HUES6 (cell line): ENCODE measurements around the gene OVCH1.
"Not testable (repeated sequence)": the region's sequence is repeated elsewhere in the genome, so short reads cannot be mapped to it uniquely, and the experiment has no call there.

ENCODE experiments used
- H3K27ac ChIP-seq: 2 replicates; pipeline ENCODE4 v1.7.0; 2013; ENCODE audit warnings: low read depth, mild to moderate bottlenecking, low read length, inconsistent platforms
- H3K27me3 ChIP-seq: 2 replicates; pipeline ENCODE4 v1.6.1; 2013; ENCODE audit warnings: low read length; ENCODE audit not compliant: control insufficient read depth, insufficient read depth
- H3K36me3 ChIP-seq: 2 replicates; pipeline ENCODE4 v1.6.1; 2013; ENCODE audit warnings: low read length; ENCODE audit not compliant: control insufficient read depth, insufficient read depth
- H3K4me1 ChIP-seq: 2 replicates; pipeline ENCODE4 v1.6.1; 2013; ENCODE audit warnings: low read length; ENCODE audit not compliant: control insufficient read depth, insufficient read depth
- H3K4me3 ChIP-seq: 2 replicates; pipeline ENCODE4 v1.5.1; 2013; ENCODE audit warnings: low read depth, low read length
- H3K9ac ChIP-seq: one replicate; pipeline ENCODE4 v1.6.1; 2013; ENCODE audit warnings: mild to moderate bottlenecking, low read length
- H3K9me3 ChIP-seq: 2 replicates; pipeline ENCODE4 v1.6.1; 2013; ENCODE audit warnings: low read depth, low read length; ENCODE audit not compliant: control insufficient read depth, insufficient read depth

The OVCH1 gene

DNA sequence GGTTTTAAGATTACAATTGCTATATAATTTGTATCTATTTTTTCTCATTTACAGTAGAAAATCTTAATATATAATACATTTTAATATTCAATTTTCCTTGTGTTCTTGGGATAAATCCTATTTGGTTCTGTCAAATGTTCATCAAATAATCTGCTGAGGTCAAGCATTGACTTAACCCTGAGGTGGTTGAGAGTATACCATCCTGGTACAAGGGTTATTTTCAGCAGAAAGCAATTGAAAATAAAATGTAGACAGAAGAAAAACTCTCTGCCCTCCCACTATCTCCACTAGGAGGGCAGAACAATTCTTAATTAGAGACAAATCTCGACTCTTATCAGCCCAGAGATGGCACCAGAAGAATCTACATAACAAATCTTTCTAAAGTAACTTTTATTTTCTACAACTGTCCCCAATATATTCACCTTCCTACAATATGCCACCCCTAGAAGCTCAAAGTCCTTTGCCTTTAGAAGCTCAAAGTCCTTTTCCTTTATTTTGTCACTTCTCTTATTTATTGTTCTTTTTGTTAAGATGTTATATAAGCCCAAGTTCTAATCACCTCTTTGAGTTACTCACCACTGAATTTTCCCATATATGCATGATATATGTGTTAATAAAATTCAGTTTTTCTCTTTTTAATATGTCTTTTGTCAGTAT lies 58.6 kb downstream of the OVCH1 start:
- H3K4me1 ChIP-seq, result no peaks in the 10 kb centered on the region
- no peak overlapping the region for H3K9ac ChIP-seq

DNA sequence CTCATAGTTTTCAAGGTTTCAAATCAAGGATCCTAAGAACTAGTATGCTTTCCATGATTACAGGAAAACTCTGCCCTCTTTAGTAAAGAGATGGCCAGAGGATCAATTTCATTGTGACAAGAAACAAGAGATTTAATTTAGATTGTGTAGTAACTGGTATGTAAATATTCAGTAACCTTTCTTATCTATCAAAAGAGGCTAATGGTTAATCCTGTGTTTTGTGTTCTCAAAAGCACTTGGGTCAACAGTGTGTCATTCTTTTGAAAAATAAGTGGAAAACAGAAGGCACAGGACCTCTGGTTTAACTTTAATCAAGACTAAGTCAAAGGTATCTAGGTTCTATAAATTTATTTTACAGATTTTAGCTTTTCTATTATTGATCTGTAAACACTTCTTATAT lies 59.9 kb downstream of the OVCH1 start:
- no peaks in the 10 kb centered on the region for H3K36me3 ChIP-seq
- H3K9me3 ChIP-seq, result no peaks in the 10 kb centered on the region
- no peak overlapping the region for H3K4me3 ChIP-seq
- H3K27me3 ChIP-seq, result no peaks in the 10 kb centered on the region
- no peaks in the 10 kb centered on the region for H3K4me1 ChIP-seq
- H3K27ac ChIP-seq, result no peak overlapping the region
- H3K9ac ChIP-seq, result no peak overlapping the region

More for the DNA sequence above, 58.6 kb downstream of the OVCH1 start:
- H3K27ac ChIP-seq, result no peak overlapping the region
- no peaks in the 10 kb centered on the region for H3K36me3 ChIP-seq
- H3K4me3 ChIP-seq, result no peak overlapping the region
- H3K27me3 ChIP-seq, result no peaks in the 10 kb centered on the region
- H3K9me3 ChIP-seq, result no peaks in the 10 kb centered on the region

DNA sequence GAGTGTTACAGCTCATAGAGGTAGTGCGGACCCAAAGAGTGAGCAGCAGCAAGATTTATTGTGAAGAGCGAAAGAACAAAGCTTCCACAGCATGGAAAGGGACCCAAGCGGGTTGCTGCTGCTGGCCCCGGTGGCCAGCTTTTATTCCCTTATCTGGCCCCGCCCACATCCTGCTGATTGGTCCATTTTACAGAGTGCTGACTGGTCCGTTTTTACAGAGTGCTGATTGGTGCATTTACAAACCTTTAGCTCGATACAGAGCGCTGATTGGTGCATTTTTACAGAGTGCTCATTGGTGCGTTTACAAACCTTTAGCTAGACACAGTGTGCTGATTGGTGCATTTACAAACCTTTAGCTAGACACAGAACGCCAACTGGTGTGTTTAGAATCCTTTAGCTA lies 60.7 kb downstream of the OVCH1 start:
- not testable (repeated sequence) for H3K4me1 ChIP-seq, H3K9ac ChIP-seq, H3K27ac ChIP-seq, H3K36me3 ChIP-seq, H3K9me3 ChIP-seq, H3K27me3 ChIP-seq, H3K4me3 ChIP-seq

DNA sequence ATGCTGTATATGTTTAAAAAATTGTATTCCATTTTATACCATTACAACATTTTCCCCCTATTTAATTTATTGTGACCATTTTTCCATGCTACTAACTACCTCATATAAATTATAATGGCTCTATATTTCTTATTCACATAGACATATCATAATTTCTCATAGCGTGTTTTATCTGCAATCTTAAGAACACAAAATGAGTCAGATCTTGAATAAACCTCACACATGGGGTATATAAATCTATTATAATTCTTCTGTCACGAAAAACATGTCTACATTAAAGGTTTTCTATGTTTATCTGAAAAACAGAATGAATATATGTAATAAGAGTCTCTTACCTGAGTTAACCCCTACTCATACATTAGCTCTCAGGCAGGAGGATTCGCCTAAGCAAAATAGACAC lies 66.0 kb downstream of the OVCH1 start:
- Histone ChIP-seq H3K27me3 (no peaks in the 10 kb centered on the region), H3K4me3 (no peak overlapping the region), H3K4me1 (no peaks in the 10 kb centered on the region)

DNA sequence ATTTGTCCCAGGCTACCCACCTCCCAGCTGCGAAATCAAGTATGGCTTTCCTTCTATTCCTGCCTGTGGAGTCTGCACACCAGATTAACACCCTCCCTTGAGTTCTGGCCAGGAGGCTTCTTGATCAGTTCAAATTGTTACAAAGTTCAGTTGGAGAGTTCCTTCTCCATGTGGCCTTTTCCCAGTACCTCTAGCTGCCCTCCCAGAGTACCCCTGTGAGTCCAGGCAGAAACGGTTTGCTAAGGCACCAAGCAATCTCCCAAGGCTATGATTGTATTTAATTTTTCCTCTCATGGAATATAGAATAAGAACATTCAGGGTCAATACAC lies 66.8 kb downstream of the OVCH1 start:
- Histone ChIP-seq H3K9ac (no peak overlapping the region), H3K4me3 (no peak overlapping the region), H3K9me3 (no peaks in the 10 kb centered on the region), H3K4me1 (no peaks in the 10 kb centered on the region), H3K27ac (no peak overlapping the region), H3K27me3 (no peaks in the 10 kb centered on the region), H3K36me3 (no peaks in the 10 kb centered on the region)

More for the DNA sequence above, 66.0 kb downstream of the OVCH1 start:
- no peak overlapping the region for H3K27ac ChIP-seq
- H3K9ac ChIP-seq, result no peak overlapping the region
- H3K36me3 ChIP-seq, result no peaks in the 10 kb centered on the region
- no peaks in the 10 kb centered on the region for H3K9me3 ChIP-seq

DNA sequence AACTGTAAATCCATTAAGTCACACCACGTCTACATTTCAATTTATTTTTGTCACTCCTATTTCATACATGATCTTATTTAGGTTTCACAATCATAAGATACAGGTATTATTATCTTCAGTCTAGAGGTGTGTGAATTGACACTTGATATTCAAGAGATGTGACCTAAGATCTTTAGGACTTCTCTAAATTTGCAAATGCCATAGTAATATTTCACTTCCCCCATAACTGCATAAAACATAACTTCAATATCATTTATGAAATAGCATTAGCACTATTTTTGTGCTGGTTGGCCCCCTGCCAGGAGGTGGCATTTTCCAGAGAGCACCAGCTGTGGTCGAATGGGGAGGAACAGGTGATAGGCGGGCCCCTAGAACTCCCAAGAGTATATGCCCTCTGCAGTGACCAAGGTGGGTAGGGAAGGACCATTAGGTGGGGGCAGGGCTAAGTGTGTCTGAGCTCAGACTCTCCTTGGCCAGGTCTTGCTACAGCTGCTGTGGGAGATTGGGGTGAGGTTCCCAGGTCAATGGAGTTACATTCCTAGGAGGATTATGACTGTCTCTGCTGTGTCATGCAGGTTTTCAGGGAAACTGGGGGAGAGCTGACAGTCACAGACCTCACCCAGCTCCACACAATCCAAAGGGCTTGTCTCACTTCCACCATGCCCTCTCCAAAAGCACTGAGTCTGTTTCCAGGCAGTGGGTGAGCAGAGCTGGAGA lies 67.3 kb downstream of the OVCH1 start:
- Histone ChIP-seq H3K27ac (no peak overlapping the region), H3K36me3 (no peaks in the 10 kb centered on the region), H3K9me3 (0 out of 2 replicates have a peak, but pooled peaks cover 2% of the 10 kb centered on the region)

DNA sequence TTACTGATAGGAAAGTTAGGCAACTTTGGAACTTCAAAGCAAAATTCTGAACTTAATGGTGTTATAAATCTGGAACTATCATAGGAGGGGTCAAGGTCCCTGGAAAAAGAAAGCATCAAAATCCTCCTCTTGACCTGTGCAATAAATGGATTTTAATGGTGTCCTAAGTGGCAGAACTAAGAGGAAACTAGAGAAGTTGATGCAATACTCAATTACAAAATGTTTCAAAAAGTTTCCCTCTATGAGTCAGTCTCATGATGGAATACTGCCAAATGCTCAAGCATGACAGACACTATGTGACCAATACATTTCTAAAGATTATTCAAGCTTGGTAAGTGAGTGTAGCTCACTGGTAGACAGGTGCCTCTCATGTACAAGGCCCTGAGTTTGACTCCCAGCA lies 68.9 kb downstream of the OVCH1 start:
- no peak overlapping the region for H3K9ac ChIP-seq
- H3K27me3 ChIP-seq, result no peaks in the 10 kb centered on the region
- H3K4me1 ChIP-seq, result no peaks in the 10 kb centered on the region
- no peaks in the 10 kb centered on the region for H3K36me3 ChIP-seq
- no peak overlapping the region for H3K4me3 ChIP-seq
- peaks cover 11% of the 10 kb centered on the region for H3K9me3 ChIP-seq
- no peak overlapping the region for H3K27ac ChIP-seq

More for the DNA sequence above, 67.3 kb downstream of the OVCH1 start:
- H3K27me3 ChIP-seq, result no peaks in the 10 kb centered on the region
- H3K4me3 ChIP-seq, result no peak overlapping the region
- no peaks in the 10 kb centered on the region for H3K4me1 ChIP-seq
- no peak overlapping the region for H3K9ac ChIP-seq

DNA sequence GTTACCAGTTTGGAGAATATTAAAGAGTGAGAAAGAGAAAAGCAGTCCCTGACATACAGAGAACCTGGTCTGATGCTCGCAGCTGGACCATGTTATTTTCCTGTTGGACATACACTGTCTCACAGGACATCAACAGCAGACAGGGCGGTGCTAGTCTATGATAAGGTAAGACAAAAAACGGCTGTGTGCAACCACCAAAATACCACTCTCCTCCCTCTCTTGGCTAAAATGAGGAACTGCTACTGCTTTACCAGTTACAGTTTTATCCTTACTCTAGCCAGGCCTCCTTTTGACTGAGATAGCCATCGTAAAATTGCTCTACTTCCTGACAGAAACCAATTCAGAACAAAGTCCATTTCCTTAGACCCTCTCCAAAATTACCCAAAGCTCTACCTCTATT lies 69.5 kb downstream of the OVCH1 start:
- Histone ChIP-seq H3K27ac (no peak overlapping the region), H3K9ac (no peak overlapping the region)

DNA sequence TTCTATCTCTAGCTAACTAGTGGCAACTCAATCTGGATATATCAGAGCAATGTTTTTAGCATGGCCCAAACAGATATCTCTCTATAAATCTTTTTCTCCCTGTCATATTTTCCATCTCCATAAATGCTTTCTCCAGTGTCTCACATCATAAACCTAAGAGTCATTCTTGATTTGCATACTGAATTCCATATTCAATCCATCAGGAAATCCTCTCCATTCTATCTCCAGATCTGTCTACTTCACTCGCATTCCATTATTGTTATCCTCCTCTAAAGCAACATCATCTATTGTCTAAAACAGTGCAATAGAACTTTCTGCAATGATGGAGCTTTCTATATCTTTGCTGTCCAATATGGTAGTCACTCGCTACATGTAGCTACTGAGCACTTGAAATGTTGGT lies 71.0 kb downstream of the OVCH1 start:
- Histone ChIP-seq H3K9me3 (peaks cover 15% of the 10 kb centered on the region), H3K4me3 (no peak overlapping the region), H3K4me1 (no peaks in the 10 kb centered on the region), H3K27me3 (no peaks in the 10 kb centered on the region), H3K9ac (no peak overlapping the region), H3K36me3 (no peaks in the 10 kb centered on the region), H3K27ac (no peak overlapping the region)

More for the DNA sequence above, 69.5 kb downstream of the OVCH1 start:
- no peaks in the 10 kb centered on the region for H3K36me3 ChIP-seq
- H3K9me3 ChIP-seq, result peaks cover 14% of the 10 kb centered on the region
- H3K4me1 ChIP-seq, result no peaks in the 10 kb centered on the region
- H3K27me3 ChIP-seq, result no peaks in the 10 kb centered on the region
- no peak overlapping the region for H3K4me3 ChIP-seq

DNA sequence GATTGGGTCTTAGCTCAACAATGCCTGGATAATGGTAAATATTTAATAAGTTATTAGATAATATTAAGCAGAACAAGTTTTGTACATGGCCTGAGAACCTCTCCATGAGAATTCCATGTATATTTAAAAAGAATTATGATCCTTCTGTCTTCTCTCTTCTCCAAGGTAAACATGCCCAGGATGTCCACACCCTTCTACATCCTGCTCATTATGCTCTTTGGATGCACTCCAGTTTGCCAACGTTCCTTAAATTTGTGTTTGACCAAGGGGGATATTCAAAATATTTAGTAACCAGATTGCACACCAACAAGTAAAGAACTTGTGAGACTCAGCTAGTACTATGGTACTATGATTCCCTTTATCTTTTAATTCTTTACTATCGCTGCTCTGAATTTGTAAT lies 71.8 kb downstream of the OVCH1 start:
- Histone ChIP-seq H3K27ac (no peak overlapping the region), H3K4me3 (no peak overlapping the region), H3K4me1 (no peaks in the 10 kb centered on the region), H3K9ac (no peak overlapping the region), H3K27me3 (no peaks in the 10 kb centered on the region), H3K9me3 (peaks cover 15% of the 10 kb centered on the region), H3K36me3 (no peaks in the 10 kb centered on the region)

DNA sequence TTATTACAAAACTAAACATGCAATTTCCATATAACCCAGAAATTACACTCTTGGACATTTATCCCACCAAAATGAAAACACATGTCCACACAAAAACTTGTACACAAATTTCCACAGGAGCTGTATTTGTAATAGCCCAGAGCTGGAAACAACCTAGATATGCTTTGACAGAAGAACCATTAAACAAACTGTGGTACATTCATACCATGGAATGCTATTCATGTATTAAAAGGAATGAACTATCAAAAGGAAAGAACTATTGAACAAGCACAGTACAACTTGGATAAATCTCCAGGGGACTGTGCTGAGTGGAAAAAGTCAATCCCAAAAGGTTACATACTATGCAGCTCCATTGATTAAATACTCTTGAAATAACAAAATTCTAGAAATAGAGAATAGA lies 80.7 kb downstream of the OVCH1 start:
- Histone ChIP-seq H3K4me3 (no peak overlapping the region), H3K27me3 (no peaks in the 10 kb centered on the region)

More for the DNA sequence above, 80.7 kb downstream of the OVCH1 start:
- Histone ChIP-seq H3K9ac (no peak overlapping the region), H3K4me1 (no peaks in the 10 kb centered on the region), H3K9me3 (peaks cover 9% of the 10 kb centered on the region), H3K27ac (no peak overlapping the region), H3K36me3 (no peaks in the 10 kb centered on the region)
